ENCODE measurements around the gene ITGA11. TPM values are rescaled to one million over a fixed set of nuclear protein-coding genes. Genes with fewer than 3 reads are reported as not detected.

ITGA11 gene
- total and polyA plus RNA-seq, 2 donors (not counting 1 experiment from before 2014, with no cell fraction given), result 21.5 to 29.6 TPM

DNA sequence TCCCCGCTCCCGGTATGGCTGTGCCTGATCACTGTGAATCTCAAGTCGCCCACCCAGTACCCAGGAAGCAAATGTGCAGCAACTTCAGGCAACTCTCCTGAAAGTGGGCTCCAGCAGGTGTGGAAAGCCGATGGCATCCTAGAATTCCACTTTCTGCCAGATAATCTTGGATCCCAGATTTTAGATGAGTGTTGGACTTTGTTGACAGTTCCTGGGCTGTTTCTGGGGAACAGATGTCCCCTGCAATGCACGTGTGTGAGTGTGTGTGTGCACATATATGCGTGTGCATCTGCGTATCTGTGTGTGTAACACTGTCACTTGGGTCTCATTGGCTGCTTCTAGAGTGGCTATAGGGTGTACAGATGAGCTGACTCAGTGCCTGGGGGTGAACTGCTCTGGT, 95.4 kb downstream of the ITGA11 start:
- DNase-seq (ENCODE audit: low read depth in 2 of 2), result no peak
- H4K20me1 ChIP-seq (ENCODE audit: control insufficient read depth, extremely low read depth, insufficient read depth, low read length), result no peaks in the 10 kb centered on the region
- no peaks in the 10 kb centered on the region for H3K36me3 ChIP-seq (ENCODE audit: control insufficient read depth, insufficient read depth, low read length)
- H3K27ac ChIP-seq (ENCODE audit: insufficient read depth, low read length), result no peak overlapping the region
- no peak overlapping the region for H3K4me2 ChIP-seq (ENCODE audit: extremely low read depth, insufficient read depth, low read length)
- H2AFZ ChIP-seq (ENCODE audit: low read length), result no peak overlapping the region
- peaks cover 19% of the 10 kb centered on the region for H3K4me1 ChIP-seq (ENCODE audit: control insufficient read depth, extremely low read depth, insufficient read depth, low read length)
- H3K27me3 ChIP-seq (ENCODE audit: control insufficient read depth, insufficient read depth, low read length), result peaks cover 4% of the 10 kb centered on the region
- H3K9me3 ChIP-seq (ENCODE audit: control insufficient read depth, insufficient read depth, low read depth, low read length), result no peaks in the 10 kb centered on the region
- TF ChIP-seq EZH2 (IDR thresholded peaks at IDR 0.05; ENCODE audit: low read length, missing control alignments), result no peak
- TF ChIP-seq, protein P1, sequence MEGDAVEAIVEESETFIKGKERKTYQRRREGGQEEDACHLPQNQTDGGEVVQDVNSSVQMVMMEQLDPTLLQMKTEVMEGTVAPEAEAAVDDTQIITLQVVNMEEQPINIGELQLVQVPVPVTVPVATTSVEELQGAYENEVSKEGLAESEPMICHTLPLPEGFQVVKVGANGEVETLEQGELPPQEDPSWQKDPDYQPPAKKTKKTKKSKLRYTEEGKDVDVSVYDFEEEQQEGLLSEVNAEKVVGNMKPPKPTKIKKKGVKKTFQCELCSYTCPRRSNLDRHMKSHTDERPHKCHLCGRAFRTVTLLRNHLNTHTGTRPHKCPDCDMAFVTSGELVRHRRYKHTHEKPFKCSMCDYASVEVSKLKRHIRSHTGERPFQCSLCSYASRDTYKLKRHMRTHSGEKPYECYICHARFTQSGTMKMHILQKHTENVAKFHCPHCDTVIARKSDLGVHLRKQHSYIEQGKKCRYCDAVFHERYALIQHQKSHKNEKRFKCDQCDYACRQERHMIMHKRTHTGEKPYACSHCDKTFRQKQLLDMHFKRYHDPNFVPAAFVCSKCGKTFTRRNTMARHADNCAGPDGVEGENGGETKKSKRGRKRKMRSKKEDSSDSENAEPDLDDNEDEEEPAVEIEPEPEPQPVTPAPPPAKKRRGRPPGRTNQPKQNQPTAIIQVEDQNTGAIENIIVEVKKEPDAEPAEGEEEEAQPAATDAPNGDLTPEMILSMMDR (conservative IDR thresholded peaks at IDR 0.05 in 1 of 2, IDR thresholded peaks at IDR 0.05 in 1 of 2; ENCODE audit: low read depth in 1 of 2, low read length in 2 of 2), result no peak
- H3K4me3 ChIP-seq (replicated peaks in 1 of 4; ENCODE audit: control extremely low read depth in 1 of 4, insufficient read depth in 1 of 4, low read depth in 3 of 4, low read length in 4 of 4), result no peak overlapping the region
- H3K79me2 ChIP-seq (ENCODE audit: control insufficient read depth, insufficient read depth, low read length), result no peaks in the 10 kb centered on the region
- no peak overlapping the region for H3K9ac ChIP-seq (ENCODE audit: insufficient read depth, low read length)

DNA sequence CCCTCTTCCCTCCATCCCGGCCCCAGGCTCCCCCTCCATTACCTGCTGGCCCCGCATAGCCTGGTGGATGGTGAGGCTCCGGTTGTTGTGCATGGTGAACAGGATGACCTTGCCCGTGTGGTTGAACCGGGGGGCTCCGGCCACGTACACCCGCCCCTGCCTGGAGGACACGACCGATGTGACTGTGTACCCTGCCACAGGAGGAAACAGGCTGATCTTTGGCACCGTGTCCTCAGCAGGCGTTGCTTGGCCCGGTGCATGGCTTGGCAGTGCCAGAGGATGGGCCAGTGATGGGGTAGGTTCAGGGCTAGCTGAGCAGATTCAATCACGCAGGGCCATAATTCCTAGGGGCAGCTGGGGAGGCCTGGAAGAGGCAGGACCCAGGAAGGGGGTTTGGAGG, 96.3 kb downstream of the ITGA11 start:
- Histone ChIP-seq H3K4me2 (ENCODE audit: extremely low read depth, insufficient read depth, low read length) (no peak overlapping the region), H3K4me3 (replicated peaks in 1 of 4; ENCODE audit: control extremely low read depth in 1 of 4, insufficient read depth in 1 of 4, low read depth in 3 of 4, low read length in 4 of 4) (no peak overlapping the region), H3K27me3 (ENCODE audit: control insufficient read depth, insufficient read depth, low read length) (peaks cover 2% of the 10 kb centered on the region), H3K36me3 (ENCODE audit: control insufficient read depth, insufficient read depth, low read length) (no peaks in the 10 kb centered on the region), H3K27ac (ENCODE audit: insufficient read depth, low read length) (no peak overlapping the region), H4K20me1 (ENCODE audit: control insufficient read depth, extremely low read depth, insufficient read depth, low read length) (no peaks in the 10 kb centered on the region), H2AFZ (ENCODE audit: low read length) (no peak overlapping the region), H3K79me2 (ENCODE audit: control insufficient read depth, insufficient read depth, low read length) (no peaks in the 10 kb centered on the region), H3K9ac (ENCODE audit: insufficient read depth, low read length) (no peak overlapping the region), H3K9me3 (ENCODE audit: control insufficient read depth, insufficient read depth, low read depth, low read length) (no peaks in the 10 kb centered on the region), H3K4me1 (ENCODE audit: control insufficient read depth, extremely low read depth, insufficient read depth, low read length) (peaks cover 19% of the 10 kb centered on the region)
- no peak for DNase-seq (ENCODE audit: low read depth in 2 of 2)
- TF ChIP-seq EZH2 (IDR thresholded peaks at IDR 0.05; ENCODE audit: low read length, missing control alignments), result no peak
- TF ChIP-seq, protein P1 (conservative IDR thresholded peaks at IDR 0.05 in 1 of 2, IDR thresholded peaks at IDR 0.05 in 1 of 2; ENCODE audit: low read depth in 1 of 2, low read length in 2 of 2), result no peak

DNA sequence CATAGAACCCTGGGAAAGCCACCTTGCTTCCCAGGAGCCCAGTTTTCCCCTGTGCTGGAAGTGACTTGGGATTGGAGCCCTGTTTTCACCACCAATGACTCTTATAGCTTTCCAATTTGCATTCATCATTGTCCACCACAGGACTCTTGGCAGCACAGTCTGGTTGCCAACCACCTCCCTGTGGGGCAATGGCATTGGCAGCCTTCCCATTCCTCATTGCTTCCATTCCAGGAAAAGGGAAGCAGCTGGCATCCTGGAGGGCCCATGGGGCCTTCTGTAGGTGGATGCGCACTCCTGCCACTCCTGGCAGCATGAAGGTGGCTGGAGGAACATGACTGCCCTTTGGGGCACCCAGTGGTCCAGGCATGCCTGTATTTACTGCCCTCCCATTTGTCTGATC, 96.7 kb downstream of the ITGA11 start:
- Histone ChIP-seq H3K27me3 (ENCODE audit: control insufficient read depth, insufficient read depth, low read length) (peaks cover 2% of the 10 kb centered on the region), H3K36me3 (ENCODE audit: control insufficient read depth, insufficient read depth, low read length) (no peaks in the 10 kb centered on the region), H3K27ac (ENCODE audit: insufficient read depth, low read length) (no peak overlapping the region), H3K4me1 (ENCODE audit: control insufficient read depth, extremely low read depth, insufficient read depth, low read length) (peaks cover 19% of the 10 kb centered on the region), H4K20me1 (ENCODE audit: control insufficient read depth, extremely low read depth, insufficient read depth, low read length) (no peaks in the 10 kb centered on the region), H3K4me2 (ENCODE audit: extremely low read depth, insufficient read depth, low read length) (no peak overlapping the region), H2AFZ (ENCODE audit: low read length) (no peak overlapping the region), H3K79me2 (ENCODE audit: control insufficient read depth, insufficient read depth, low read length) (no peaks in the 10 kb centered on the region), H3K9me3 (ENCODE audit: control insufficient read depth, insufficient read depth, low read depth, low read length) (no peaks in the 10 kb centered on the region), H3K9ac (ENCODE audit: insufficient read depth, low read length) (no peak overlapping the region), H3K4me3 (replicated peaks in 1 of 4; ENCODE audit: control extremely low read depth in 1 of 4, insufficient read depth in 1 of 4, low read depth in 3 of 4, low read length in 4 of 4) (no peak overlapping the region)
- TF ChIP-seq EZH2 (IDR thresholded peaks at IDR 0.05; ENCODE audit: low read length, missing control alignments), result no peak
- TF ChIP-seq, protein P1 (conservative IDR thresholded peaks at IDR 0.05 in 1 of 2, IDR thresholded peaks at IDR 0.05 in 1 of 2; ENCODE audit: low read depth in 1 of 2, low read length in 2 of 2), result no peak
- peak in 1 of 2 donors; percentile 23 for DNase-seq (ENCODE audit: low read depth in 2 of 2)

Data from fibroblast of lung (primary cell).